Mesothelial cell of epicardium (in vitro differentiated cells): Measurements from ENCODE around the gene PKP1. TPM values are rescaled to one million over a fixed set of nuclear protein-coding genes. Genes with fewer than 3 reads are reported as not detected.
A peak's percentile ranks its signal among the peaks of the same experiment; 100 is the strongest.
"Not testable (repeated sequence)": the region's sequence is repeated elsewhere in the genome, so short reads cannot be mapped to it uniquely, and the experiment has no call there.

Experiments used
- DNase-seq, 2 experiments: peaks; one replicate each; pipeline ENCODE4 v3.0.0; 2021; ENCODE audit warnings: low spot score in 2 of 2; ENCODE audit not compliant: unreplicated experiment in 2 of 2
- H3K27ac Mint-ChIP-seq: 2 replicates; pipeline ENCODE4 v1.8.0; 2021; ENCODE audit warnings: mixed read lengths
- H3K27me3 Mint-ChIP-seq: 2 replicates; pipeline ENCODE4 v1.8.0; 2021; ENCODE audit warnings: low read depth, mixed read lengths
- H3K36me3 Mint-ChIP-seq: 2 replicates; pipeline ENCODE4 v1.8.0; 2021; ENCODE audit warnings: mixed read lengths
- H3K4me1 Mint-ChIP-seq: 2 replicates; pipeline ENCODE4 v1.8.0; 2021; ENCODE audit warnings: mixed read lengths
- H3K4me3 Mint-ChIP-seq: 2 replicates; pipeline ENCODE4 v1.8.0; 2021; ENCODE audit warnings: mild to moderate bottlenecking, moderate library complexity, mixed read lengths
- H3K9me3 Mint-ChIP-seq: 2 replicates; pipeline ENCODE4 v1.8.0; 2021; ENCODE audit warnings: mixed read lengths
- CTCF ChIP-seq: fragments of 200-600 bp; sonication (generic); IDR thresholded peaks from one replicate; pipeline ENCODE4 v1.5.0; 2021; ENCODE audit warnings: antibody characterized with exemption; ENCODE audit not compliant: unreplicated experiment
- total RNA-seq: library from RNA; stranded (reverse); gene quantifications from 3 replicates; pipeline ENCODE4 v1.2.1, GENCODE V29; 2021

The PKP1 gene, protein sequence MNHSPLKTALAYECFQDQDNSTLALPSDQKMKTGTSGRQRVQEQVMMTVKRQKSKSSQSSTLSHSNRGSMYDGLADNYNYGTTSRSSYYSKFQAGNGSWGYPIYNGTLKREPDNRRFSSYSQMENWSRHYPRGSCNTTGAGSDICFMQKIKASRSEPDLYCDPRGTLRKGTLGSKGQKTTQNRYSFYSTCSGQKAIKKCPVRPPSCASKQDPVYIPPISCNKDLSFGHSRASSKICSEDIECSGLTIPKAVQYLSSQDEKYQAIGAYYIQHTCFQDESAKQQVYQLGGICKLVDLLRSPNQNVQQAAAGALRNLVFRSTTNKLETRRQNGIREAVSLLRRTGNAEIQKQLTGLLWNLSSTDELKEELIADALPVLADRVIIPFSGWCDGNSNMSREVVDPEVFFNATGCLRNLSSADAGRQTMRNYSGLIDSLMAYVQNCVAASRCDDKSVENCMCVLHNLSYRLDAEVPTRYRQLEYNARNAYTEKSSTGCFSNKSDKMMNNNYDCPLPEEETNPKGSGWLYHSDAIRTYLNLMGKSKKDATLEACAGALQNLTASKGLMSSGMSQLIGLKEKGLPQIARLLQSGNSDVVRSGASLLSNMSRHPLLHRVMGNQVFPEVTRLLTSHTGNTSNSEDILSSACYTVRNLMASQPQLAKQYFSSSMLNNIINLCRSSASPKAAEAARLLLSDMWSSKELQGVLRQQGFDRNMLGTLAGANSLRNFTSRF
- 0.54 to 0.58 TPM (median 0.57 TPM) in 3 replicates for total RNA-seq

GRCh38 chr1:201282931-201283829 is at the start of gene PKP1:
Gene PKP1 (plus strand): TSS chr1:201283506. CDS start chr1:201283703, 197 bp downstream.
- Mint-ChIP-seq H3K27ac (no peak within 1 kb of the TSS), H3K36me3 (no peaks in the 10 kb centered on the region), H3K4me3 (peak within 1 kb of the TSS; percentile 56), H3K9me3 (no peaks in the 10 kb centered on the region), H3K4me1 (peaks cover 8% of the 10 kb centered on the region), H3K27me3 (peaks cover 28% of the 10 kb centered on the region)
- DNase-seq = peak in 1 of 2 experiments; percentile 55
- no peak for TF ChIP-seq CTCF

DNA sequence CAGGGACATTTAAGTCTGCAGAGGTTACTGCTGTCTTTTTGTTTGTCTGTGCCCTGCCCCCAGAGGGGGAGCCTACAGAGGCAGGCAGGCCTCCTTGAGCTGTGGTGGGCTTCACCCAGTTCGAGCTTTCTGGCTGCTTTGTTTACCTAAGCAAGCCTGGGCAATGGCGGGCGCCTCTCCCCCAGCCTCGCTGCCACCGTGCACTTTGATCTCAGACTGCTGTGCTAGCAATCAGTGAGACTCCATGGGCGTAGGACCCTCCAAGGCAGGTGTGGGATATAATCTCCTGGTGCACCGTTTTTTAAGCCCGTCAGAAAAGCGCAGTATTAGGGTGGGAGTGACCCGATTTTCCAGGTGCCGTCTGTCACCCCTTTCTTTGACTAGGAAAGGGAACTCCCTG is 43.7 kb upstream of the PKP1 start:
- H3K36me3 Mint-ChIP-seq, H3K9me3 Mint-ChIP-seq, H3K4me3 Mint-ChIP-seq, H3K4me1 Mint-ChIP-seq, H3K27ac Mint-ChIP-seq: not testable (repeated sequence)
- peak in 1 of 2 experiments; percentile 25 for DNase-seq
- peaks cover 30% of the 10 kb centered on the region for H3K27me3 Mint-ChIP-seq

DNA sequence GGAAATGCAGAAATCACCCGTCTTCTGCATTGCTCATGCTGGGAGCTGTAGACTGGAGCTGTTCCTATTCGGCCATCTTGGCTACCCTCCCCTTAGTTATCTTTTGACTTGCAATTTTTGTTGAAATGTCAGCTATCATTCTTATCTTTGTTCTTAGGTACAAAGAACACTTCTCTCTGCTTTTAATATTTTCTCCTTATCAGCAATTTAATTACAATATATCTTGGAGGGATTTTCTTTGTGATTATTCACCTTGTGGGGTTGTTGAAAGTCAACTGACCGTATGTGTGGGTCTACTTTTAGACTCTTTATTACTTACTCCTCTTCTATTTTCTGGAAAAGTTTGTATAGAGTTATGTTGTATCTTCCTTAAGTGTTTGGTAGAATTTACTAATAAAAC is 43.1 kb upstream of the PKP1 start:
- Mint-ChIP-seq H3K36me3 (no peaks in the 10 kb centered on the region), H3K27ac (no peak overlapping the region), H3K4me3 (no peak overlapping the region), H3K9me3 (peaks cover 7% of the 10 kb centered on the region), H3K27me3 (peaks cover 34% of the 10 kb centered on the region), H3K4me1 (peaks cover 3% of the 10 kb centered on the region)
- no peak for DNase-seq
- TF ChIP-seq CTCF = no peak

DNA sequence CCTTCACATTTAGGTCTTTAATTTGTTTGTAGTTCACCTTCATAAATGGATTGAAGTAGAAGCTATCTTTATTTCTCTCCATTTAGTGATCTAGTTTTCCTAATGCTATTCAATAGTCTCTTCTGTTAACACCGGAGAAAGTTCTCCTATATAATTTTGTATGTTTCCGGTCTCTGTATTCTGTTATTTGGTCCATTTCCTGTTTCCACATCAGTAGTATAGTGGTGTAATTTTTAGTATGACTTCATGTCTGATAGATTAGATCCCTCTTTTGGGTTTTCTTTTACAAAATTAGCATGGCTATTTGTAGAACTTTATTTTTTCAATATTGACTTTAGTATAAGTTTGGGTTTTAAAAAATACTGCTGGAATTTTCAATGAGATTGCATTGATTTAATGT is 41.6 kb upstream of the PKP1 start:
- H3K9me3 Mint-ChIP-seq = peaks cover 12% of the 10 kb centered on the region
- H3K27ac Mint-ChIP-seq = no peak overlapping the region
- TF ChIP-seq CTCF = no peak
- DNase-seq = no peak
- H3K4me3 Mint-ChIP-seq = no peak overlapping the region
- peaks cover 6% of the 10 kb centered on the region for H3K4me1 Mint-ChIP-seq
- H3K36me3 Mint-ChIP-seq = no peaks in the 10 kb centered on the region
- peaks cover 43% of the 10 kb centered on the region for H3K27me3 Mint-ChIP-seq

DNA sequence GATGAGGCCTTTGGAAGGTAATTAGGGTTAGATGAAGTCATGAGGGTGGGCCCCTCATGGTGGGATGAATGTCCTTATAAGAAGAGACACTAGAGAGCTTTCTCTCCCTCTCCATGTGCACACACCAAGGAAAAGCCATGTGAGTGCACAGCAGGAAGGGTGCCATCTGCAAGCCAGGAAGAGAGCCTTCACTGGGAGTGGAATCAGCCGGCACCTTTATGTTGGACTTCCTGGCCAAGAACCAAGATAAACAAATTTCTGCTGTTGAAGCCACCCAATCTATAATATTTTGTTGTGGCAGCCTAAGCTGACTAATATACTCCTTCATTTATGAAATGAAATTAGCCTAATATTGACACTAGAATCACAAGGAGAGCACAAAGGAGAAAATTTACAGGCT is 38.2 kb upstream of the PKP1 start:
- TF ChIP-seq CTCF = no peak
- Mint-ChIP-seq H3K9me3 (peaks cover 12% of the 10 kb centered on the region), H3K4me1 (peaks cover 6% of the 10 kb centered on the region), H3K27ac (no peak overlapping the region), H3K27me3 (peaks cover 41% of the 10 kb centered on the region), H3K4me3 (no peak overlapping the region), H3K36me3 (no peaks in the 10 kb centered on the region)
- DNase-seq = no peak
